NCI-H2196 treated with DMSO at 0.1 percent for 48 hours (cell line): ENCODE results near the gene ABHD14A.

Experiments used
- DNase-seq: peaks from one replicate; lab custom pipeline; 2025; ENCODE audit not compliant: unreplicated experiment; lab: John Stamatoyannopoulos, UW

Gene ABHD14A

GRCh38 chr3:52015438-52016228 is 40.8 kb downstream of the ABHD14A start:
- no peak for DNase-seq

GRCh38 chr3:52017586-52017985 is 42.7 kb downstream of the ABHD14A start:
- no peak for DNase-seq

- no peak for DNase-seq
These were observed 43.6 kb downstream of the ABHD14A start for GRCh38 chr3:52018319-52019000.

- DNase-seq, result no peak
These were observed 44.7 kb downstream of the ABHD14A start for GRCh38 chr3:52019352-52020080.

GRCh38 chr3:52020796-52021195 is 45.9 kb downstream of the ABHD14A start:
- no peak for DNase-seq

GRCh38 chr3:52021489-52022268 is 46.8 kb downstream of the ABHD14A start:
- no peak for DNase-seq

GRCh38 chr3:52022323-52023100 is 47.6 kb downstream of the ABHD14A start:
- DNase-seq, result no peak

GRCh38 chr3:52023101-52023770 is 48.4 kb downstream of the ABHD14A start:
- DNase-seq, result no peak

- no peak for DNase-seq
These were observed 49.2 kb downstream of the ABHD14A start for GRCh38 chr3:52023860-52024764.

GRCh38 chr3:52024765-52025452 is 50.0 kb downstream of the ABHD14A start:
- no peak for DNase-seq

GRCh38 chr3:52025453-52025852 is 50.6 kb downstream of the ABHD14A start:
- no peak for DNase-seq

- no peak for DNase-seq
These were observed 51.2 kb downstream of the ABHD14A start for GRCh38 chr3:52026041-52026440.

GRCh38 chr3:52028572-52028971 is 53.7 kb downstream of the ABHD14A start:
- DNase-seq, result no peak

- DNase-seq, result no peak
These were observed 54.2 kb downstream of the ABHD14A start for GRCh38 chr3:52029053-52029452.

GRCh38 chr3:52029535-52029934 is 54.7 kb downstream of the ABHD14A start:
- no peak for DNase-seq
